HL-60 (cell line): ENCODE results near the gene LINGO1.

Experiments
- DNase-seq, 2 experiments: peaks; one replicate each; pipeline ENCODE4 v3.0.0-alpha.2; 2010 to 2020; ENCODE audit warnings: low read depth in 1 of 2, low spot score in 1 of 2
- H3K27ac ChIP-seq: fragments of 250-450 bp; sonication (Bioruptor Pico); replicated peaks from 2 replicates; pipeline ENCODE4 v1.5.1; 2020; ENCODE audit warnings: mild to moderate bottlenecking, moderate library complexity
- H3K27me3 ChIP-seq: fragments of 250-450 bp; sonication (Bioruptor Pico); 2 replicates; pipeline ENCODE4 v1.5.1; 2021; ENCODE audit warnings: mild to moderate bottlenecking, moderate library complexity; ENCODE audit not compliant: insufficient read depth, poor library complexity, severe bottlenecking
- H3K4me3 ChIP-seq: replicated peaks from 2 replicates; pipeline ENCODE4 v1.5.1; 2011; ENCODE audit warnings: mild to moderate bottlenecking, control low read depth, low read length; ENCODE audit not compliant: insufficient read depth
- GABPA ChIP-seq: IDR thresholded peaks from 2 replicates; pipeline ENCODE4 v1.6.1; 2012; ENCODE audit warnings: low read depth
- POLR2AphosphoS5 ChIP-seq: IDR thresholded peaks from 2 replicates; pipeline ENCODE4 v1.6.1; 2012; ENCODE audit warnings: low read depth
- SPI1 ChIP-seq: IDR thresholded peaks from 2 replicates; pipeline ENCODE4 v1.6.1; 2012; ENCODE audit warnings: low read depth, mild to moderate bottlenecking, borderline replicate concordance
- TF ChIP-seq, protein P1 (sequence below): IDR thresholded peaks from 2 replicates; pipeline ENCODE4 v1.6.1; 2012; ENCODE audit warnings: low read depth; ENCODE audit not compliant: insufficient replicate concordance
- TF ChIP-seq, protein P2 (sequence below): IDR thresholded peaks from one replicate; pipeline ENCODE4 v1.5.1; 2011; ENCODE audit warnings: low read length, control low read depth, inconsistent platforms; ENCODE audit not compliant: insufficient read depth

LINGO1 gene

DNA sequence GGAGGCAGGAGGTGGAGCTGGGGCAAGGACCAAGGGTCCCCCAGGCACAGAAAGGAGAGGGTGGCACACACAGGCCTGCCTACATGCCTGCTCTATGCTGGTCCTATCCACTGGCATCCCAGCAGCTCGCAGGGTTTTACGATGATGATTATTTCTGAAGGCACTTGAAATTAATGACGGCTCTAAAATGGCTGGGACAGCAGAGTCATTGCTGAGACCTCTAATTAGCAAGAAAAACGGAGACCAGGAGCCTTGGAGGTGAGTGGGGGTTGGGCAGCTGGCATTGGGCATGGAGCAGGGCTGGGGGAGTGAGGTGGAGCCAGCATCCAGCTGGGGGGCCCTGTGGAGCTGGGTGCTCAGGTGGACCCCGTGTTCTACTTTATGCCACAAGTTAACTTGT, 3.5 kb upstream of the LINGO1 start:
- no peak for DNase-seq
- Histone ChIP-seq H3K27ac (no peak overlapping the region), H3K27me3 (peaks cover 24% of the 10 kb centered on the region), H3K4me3 (no peak overlapping the region)
- TF ChIP-seq, protein P1, sequence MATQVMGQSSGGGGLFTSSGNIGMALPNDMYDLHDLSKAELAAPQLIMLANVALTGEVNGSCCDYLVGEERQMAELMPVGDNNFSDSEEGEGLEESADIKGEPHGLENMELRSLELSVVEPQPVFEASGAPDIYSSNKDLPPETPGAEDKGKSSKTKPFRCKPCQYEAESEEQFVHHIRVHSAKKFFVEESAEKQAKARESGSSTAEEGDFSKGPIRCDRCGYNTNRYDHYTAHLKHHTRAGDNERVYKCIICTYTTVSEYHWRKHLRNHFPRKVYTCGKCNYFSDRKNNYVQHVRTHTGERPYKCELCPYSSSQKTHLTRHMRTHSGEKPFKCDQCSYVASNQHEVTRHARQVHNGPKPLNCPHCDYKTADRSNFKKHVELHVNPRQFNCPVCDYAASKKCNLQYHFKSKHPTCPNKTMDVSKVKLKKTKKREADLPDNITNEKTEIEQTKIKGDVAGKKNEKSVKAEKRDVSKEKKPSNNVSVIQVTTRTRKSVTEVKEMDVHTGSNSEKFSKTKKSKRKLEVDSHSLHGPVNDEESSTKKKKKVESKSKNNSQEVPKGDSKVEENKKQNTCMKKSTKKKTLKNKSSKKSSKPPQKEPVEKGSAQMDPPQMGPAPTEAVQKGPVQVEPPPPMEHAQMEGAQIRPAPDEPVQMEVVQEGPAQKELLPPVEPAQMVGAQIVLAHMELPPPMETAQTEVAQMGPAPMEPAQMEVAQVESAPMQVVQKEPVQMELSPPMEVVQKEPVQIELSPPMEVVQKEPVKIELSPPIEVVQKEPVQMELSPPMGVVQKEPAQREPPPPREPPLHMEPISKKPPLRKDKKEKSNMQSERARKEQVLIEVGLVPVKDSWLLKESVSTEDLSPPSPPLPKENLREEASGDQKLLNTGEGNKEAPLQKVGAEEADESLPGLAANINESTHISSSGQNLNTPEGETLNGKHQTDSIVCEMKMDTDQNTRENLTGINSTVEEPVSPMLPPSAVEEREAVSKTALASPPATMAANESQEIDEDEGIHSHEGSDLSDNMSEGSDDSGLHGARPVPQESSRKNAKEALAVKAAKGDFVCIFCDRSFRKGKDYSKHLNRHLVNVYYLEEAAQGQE = no peak
- no peak for TF ChIP-seq SPI1
- no peak for TF ChIP-seq POLR2AphosphoS5
- TF ChIP-seq, protein P2, sequence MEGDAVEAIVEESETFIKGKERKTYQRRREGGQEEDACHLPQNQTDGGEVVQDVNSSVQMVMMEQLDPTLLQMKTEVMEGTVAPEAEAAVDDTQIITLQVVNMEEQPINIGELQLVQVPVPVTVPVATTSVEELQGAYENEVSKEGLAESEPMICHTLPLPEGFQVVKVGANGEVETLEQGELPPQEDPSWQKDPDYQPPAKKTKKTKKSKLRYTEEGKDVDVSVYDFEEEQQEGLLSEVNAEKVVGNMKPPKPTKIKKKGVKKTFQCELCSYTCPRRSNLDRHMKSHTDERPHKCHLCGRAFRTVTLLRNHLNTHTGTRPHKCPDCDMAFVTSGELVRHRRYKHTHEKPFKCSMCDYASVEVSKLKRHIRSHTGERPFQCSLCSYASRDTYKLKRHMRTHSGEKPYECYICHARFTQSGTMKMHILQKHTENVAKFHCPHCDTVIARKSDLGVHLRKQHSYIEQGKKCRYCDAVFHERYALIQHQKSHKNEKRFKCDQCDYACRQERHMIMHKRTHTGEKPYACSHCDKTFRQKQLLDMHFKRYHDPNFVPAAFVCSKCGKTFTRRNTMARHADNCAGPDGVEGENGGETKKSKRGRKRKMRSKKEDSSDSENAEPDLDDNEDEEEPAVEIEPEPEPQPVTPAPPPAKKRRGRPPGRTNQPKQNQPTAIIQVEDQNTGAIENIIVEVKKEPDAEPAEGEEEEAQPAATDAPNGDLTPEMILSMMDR = no peak
- no peak for TF ChIP-seq GABPA

DNA sequence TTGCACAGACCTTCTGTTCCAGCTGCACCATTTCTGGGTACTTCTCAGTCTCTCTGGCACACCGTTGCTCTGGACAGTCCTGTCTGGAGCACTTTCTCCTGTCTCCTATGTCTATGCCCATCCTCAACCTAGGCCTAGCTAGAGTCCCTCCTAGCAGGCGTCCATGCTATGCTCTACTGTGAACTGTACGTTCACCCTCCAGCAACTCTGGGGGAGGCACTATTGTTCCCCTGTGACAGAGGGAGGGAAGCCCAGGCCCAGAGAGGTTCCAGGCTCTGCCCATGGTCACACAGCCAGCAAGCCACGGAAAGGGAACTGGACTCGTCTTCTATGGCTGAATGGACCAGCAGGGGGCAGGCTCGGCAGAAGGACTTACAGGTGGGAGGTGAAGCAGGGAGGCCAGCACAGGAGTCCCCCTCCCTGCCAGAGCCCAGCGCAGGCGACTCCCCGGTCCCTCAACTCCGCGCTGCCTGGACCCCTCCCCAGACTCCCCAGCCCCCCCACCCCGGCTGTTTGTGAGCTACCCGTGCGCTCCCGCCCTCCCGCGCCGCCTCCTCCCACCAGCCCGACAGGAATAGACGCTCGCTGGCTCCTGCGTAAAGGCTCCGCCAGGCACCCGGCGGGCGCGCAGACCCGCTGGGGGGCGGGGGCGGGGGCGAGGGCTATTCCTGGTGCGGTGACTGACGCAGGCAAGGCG, 1.7 kb upstream of the LINGO1 start:
- no peak overlapping the region for H3K27ac ChIP-seq
- peaks cover 38% of the 10 kb centered on the region for H3K27me3 ChIP-seq
- no peak overlapping the region for H3K4me3 ChIP-seq

DNA sequence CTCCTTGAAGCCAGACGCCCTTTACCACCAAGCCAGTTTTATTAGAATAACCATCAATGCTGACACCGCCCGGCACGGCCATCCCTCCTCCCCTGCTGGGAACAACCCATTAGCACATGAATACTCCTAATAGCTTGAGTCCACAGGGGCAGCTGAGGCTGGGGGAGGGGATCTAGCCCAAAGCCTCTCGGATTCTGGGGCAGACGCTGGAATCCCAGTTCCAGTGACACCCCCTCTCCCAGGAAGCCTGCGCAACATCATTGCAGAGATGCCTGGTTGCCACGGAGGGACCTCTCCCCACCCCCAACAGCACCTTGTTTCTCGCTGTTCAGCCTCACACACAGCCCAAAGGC, 1.2 kb upstream of the LINGO1 start:
- no peak for DNase-seq
- TF ChIP-seq SPI1 = no peak
- Histone ChIP-seq H3K4me3 (no peak overlapping the region), H3K27me3 (peaks cover 41% of the 10 kb centered on the region), H3K27ac (no peak overlapping the region)

More for the DNA sequence above, 1.7 kb upstream of the LINGO1 start:
- TF ChIP-seq SPI1 (peak; percentile 60; the same call in 1 of the 2 replicates), GABPA (no peak), POLR2AphosphoS5 (no peak)
- TF ChIP-seq, protein P1 = no peak
- TF ChIP-seq, protein P2 = peak; percentile 47
- peak; percentile 61 to 73 for DNase-seq

DNA sequence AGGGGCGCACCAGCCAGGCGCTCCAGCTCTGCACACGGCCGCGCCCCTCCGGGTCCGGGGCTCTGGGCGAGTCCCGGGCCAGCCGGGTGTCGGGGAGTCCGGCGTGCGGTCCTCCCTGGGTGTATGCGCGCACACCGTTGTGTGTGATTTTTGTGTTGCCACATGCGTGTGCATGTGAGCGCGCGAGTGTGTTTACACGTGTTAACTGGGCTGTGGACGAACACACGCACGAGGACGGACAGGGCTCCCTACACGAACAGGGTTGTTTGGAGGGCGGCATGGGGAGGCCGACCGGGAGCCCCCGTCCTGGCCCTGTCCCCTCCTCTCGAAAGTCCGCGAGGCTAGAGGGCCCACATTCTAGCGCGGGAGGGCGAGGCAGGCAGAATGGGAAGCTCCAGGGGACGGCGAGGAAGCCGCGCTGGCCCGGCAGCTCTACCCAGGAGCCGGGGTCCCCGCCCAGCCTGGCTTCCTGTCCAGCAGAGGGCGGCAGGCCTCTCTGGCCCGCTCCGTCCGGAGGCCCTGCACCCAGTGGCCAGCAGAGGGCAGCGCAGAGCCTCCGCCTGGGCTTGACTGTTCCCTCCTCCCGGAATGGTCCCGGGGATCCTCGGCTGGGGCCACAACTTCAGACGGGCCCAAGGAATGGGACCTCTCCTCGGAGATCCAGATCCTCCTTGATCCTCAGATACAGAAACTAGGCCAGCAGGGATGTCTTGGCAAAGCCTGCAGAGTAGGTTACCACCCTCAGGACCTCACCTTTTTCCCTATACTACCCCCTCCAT, 611 bp upstream of the LINGO1 start:
- TF ChIP-seq, protein P2 = peak; percentile 99
- no peak for TF ChIP-seq POLR2AphosphoS5
- no peak for TF ChIP-seq GABPA
- TF ChIP-seq, protein P1 = no peak
- no peak for TF ChIP-seq SPI1
- Histone ChIP-seq H3K4me3 (peak overlapping the region; percentile 20), H3K27me3 (peaks cover 37% of the 10 kb centered on the region), H3K27ac (no peak overlapping the region)
- DNase-seq = peak; percentile 69 to 79
